IPS DF 4.7 (cell line): ENCODE measurements around the gene TPRN.

Source experiments
- DNase-seq: peaks from one replicate; pipeline ENCODE4 v3.0.0-alpha.2; 2013; ENCODE audit warnings: low spot score; ENCODE audit errors: extremely low read depth

Gene TPRN

GRCh38 chr9:137162505-137163364 lies 37.8 kb downstream of the TPRN start:
- no peak for DNase-seq

GRCh38 chr9:137161558-137162486 lies 38.7 kb downstream of the TPRN start:
- DNase-seq: no peak

- DNase-seq: no peak
Measured at GRCh38 chr9:137160716-137161557, 39.6 kb downstream of the TPRN start.

- DNase-seq: no peak
Measured at GRCh38 chr9:137160054-137160425, 40.5 kb downstream of the TPRN start.

GRCh38 chr9:137159105-137160053 lies 41.2 kb downstream of the TPRN start:
- no peak for DNase-seq

GRCh38 chr9:137158625-137159024 lies 41.9 kb downstream of the TPRN start:
- DNase-seq: no peak

- DNase-seq: no peak
Measured at GRCh38 chr9:137157618-137158415, 42.7 kb downstream of the TPRN start.

- no peak for DNase-seq
Measured at GRCh38 chr9:137156567-137157375, 43.8 kb downstream of the TPRN start.

GRCh38 chr9:137152844-137153405 lies 47.6 kb downstream of the TPRN start:
- no peak for DNase-seq

GRCh38 chr9:137150617-137151457 lies 49.7 kb downstream of the TPRN start:
- no peak for DNase-seq

- DNase-seq: no peak
Measured at GRCh38 chr9:137149942-137150616, 50.5 kb downstream of the TPRN start.

- no peak for DNase-seq
Measured at GRCh38 chr9:137149363-137149762, 51.2 kb downstream of the TPRN start.

- DNase-seq: no peak
Measured at GRCh38 chr9:137148661-137149060, 51.9 kb downstream of the TPRN start.

- no peak for DNase-seq
Measured at GRCh38 chr9:137148242-137148641, 52.3 kb downstream of the TPRN start.

GRCh38 chr9:137147793-137148160 lies 52.8 kb downstream of the TPRN start:
- no peak for DNase-seq

- DNase-seq: no peak
Measured at GRCh38 chr9:137147091-137147792, 53.3 kb downstream of the TPRN start.
